ENCODE data around the gene SIRPB1.

DNA sequence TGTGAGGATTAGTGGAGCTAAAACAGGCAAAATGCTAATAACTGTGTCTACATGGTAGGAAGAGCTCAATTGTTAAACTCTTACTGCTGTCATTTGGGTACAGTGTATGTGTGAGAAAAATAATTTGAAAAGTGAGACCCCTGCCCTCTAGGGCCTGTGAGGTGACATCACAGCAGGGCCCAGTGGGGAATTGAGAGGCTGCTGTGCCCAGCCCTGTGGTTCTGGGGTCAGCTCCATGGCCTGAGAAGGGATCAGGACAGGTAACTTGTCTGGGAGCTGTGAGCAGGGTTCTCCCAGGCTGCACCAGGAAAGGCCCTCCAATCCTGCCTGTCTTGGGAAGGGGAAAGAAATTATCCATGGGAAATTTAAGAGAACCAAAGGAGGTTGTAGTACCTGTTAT lies 1.3 kb downstream of the SIRPB1 start:
- TF ChIP-seq, protein P1, sequence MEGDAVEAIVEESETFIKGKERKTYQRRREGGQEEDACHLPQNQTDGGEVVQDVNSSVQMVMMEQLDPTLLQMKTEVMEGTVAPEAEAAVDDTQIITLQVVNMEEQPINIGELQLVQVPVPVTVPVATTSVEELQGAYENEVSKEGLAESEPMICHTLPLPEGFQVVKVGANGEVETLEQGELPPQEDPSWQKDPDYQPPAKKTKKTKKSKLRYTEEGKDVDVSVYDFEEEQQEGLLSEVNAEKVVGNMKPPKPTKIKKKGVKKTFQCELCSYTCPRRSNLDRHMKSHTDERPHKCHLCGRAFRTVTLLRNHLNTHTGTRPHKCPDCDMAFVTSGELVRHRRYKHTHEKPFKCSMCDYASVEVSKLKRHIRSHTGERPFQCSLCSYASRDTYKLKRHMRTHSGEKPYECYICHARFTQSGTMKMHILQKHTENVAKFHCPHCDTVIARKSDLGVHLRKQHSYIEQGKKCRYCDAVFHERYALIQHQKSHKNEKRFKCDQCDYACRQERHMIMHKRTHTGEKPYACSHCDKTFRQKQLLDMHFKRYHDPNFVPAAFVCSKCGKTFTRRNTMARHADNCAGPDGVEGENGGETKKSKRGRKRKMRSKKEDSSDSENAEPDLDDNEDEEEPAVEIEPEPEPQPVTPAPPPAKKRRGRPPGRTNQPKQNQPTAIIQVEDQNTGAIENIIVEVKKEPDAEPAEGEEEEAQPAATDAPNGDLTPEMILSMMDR (conservative IDR thresholded peaks at IDR 0.05; ENCODE audit: low read depth, low read length): no peak
- TF ChIP-seq EZH2 (IDR thresholded peaks at IDR 0.05; ENCODE audit: borderline replicate concordance, low read depth, low read length, poor library complexity, severe bottlenecking): no peak

All from A673 (cell line).